Gastrocnemius medialis (tissue), 4 donors: ENCODE measurements around the gene RAD51D. TPM values are rescaled to one million over a fixed set of nuclear protein-coding genes. Genes with fewer than 3 reads are reported as not detected.

Source experiments
- ATAC-seq, 2 donors: fragments of 150-250 bp; one replicate each; pipeline ENCODE4 v1.9.1; 2016
- DNase-seq, 2 donors: peaks; one replicate each; pipeline ENCODE4 v3.0.0-alpha.2; 2019
- H3K27ac ChIP-seq, 4 donors: fragments of 200-600 bp; sonication (generic); 1 replicate in 1 of 4; 2 replicates in 3 of 4; pipeline ENCODE4 v1.5.1; 2016 to 2018; ENCODE audit warnings: mild to moderate bottlenecking in 2 of 4, moderate library complexity in 1 of 4
- H3K27me3 ChIP-seq, 3 donors: fragments of 200-600 bp; sonication (generic) in 2 of 3; 1 replicate in 1 of 3; 2 replicates in 2 of 3; pipeline versions ENCODE4 v1.5.1 to v1.6.0; 2016 to 2019; ENCODE audit warnings: mild to moderate bottlenecking in 1 of 3, moderate library complexity in 1 of 3
- H3K36me3 ChIP-seq, 2 donors: fragments of 200-600 bp; sonication (generic) in 1 of 2; one replicate each; pipeline ENCODE4 v1.5.1; 2017 to 2018
- H3K4me1 ChIP-seq, 2 donors: fragments of 200-600 bp; sonication (generic) in 1 of 2; one replicate each; pipeline ENCODE4 v1.5.1; 2016 to 2017; ENCODE audit warnings: mild to moderate bottlenecking in 2 of 2
- H3K4me3 ChIP-seq, 4 donors: fragments of 200-600 bp; sonication (generic) in 3 of 4; 1 replicate in 1 of 4; 2 replicates in 3 of 4; pipeline ENCODE4 v1.5.1; 2016 to 2019; ENCODE audit warnings: mild to moderate bottlenecking in 2 of 4
- H3K9me3 ChIP-seq, 3 donors: fragments of 200-600 bp; sonication (generic) in 2 of 3; 1 replicate in 1 of 3; 2 replicates in 2 of 3; pipeline ENCODE4 v1.5.1; 2016 to 2019
- POLR2A ChIP-seq, 2 donors: fragments of 450-650 bp; IDR thresholded peaks; one replicate each; pipeline ENCODE4 v1.6.1; 2017; ENCODE audit warnings: antibody characterized with exemption in 2 of 2, mild to moderate bottlenecking in 2 of 2, moderate library complexity in 2 of 2
- in situ Hi-C, 4 donors: fragments of 200-750 bp; cut with MboI; loops; one replicate each; pipeline versions ENCODE4 v1.15.0 to v1.8.0; 2017; ENCODE audit warnings: low sequenced_read_pairs in 4 of 4
- intact Hi-C: fragments of 100-400 bp; cut with DNase I; formaldehyde crosslinking; loops from one replicate; pipeline ENCODE4 v1.15.1; 2023; ENCODE audit warnings: low total_unique reads
- total RNA-seq, 4 donors: library from RNA; depleted of rRNA; stranded (reverse); fragments of >200 nt; gene quantifications; one replicate each; pipeline versions ENCODE4 v1.1.0 to v1.2.3, GENCODE V29; 2016
- TF ChIP-seq, protein P1 (sequence below), 5 experiments: fragments of 450-650 bp in 3 of 5; fragments of 200-600 bp in 2 of 5; sonication (generic) in 2 of 5; IDR thresholded peaks in 4 of 5; conservative IDR thresholded peaks in 1 of 5; 1 replicate in 4 of 5; 2 replicates in 1 of 5; pipeline ENCODE4 v1.5.1; 2016 to 2019; ENCODE audit warnings: antibody characterized with exemption in 5 of 5, mild to moderate bottlenecking in 3 of 5, moderate library complexity in 3 of 5

The RAD51D gene
- total RNA-seq, 4 donors from 2014 or later: 2.5 to 5.2 (median 2.8) TPM

DNA sequence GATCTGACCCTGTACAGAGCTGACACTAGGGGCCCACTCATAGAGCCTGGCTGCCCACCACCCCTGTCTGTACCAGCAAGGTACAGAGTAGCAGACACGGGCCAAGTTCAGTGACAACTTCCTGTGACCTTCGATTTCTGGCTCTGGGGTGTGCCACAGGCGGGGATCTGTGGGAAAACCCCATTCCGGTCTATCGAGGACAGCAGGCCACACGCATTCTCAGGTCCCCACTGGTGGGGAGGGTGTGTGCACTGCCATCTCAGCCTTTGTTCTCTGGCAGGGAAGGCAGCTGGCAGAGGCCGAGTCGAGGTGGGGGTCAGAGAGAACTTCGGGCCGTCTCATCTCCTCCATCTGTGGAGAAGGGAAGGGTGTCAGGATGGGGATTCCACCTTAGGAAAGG, 12.4 kb upstream of the RAD51D start:
- no peak for DNase-seq
- no peak for ATAC-seq
- in situ Hi-C loops: no loop called here
- Histone ChIP-seq H3K27me3 (no peaks in the 10 kb centered on the region), H3K4me3 (no peak overlapping the region), H3K9me3 (no peaks in the 10 kb centered on the region), H3K4me1 (no peaks in the 10 kb centered on the region), H3K36me3 (peaks cover 0 to 57% of the 10 kb centered on the region in 2 donors), H3K27ac (no peak overlapping the region)
- TF ChIP-seq, protein P1, sequence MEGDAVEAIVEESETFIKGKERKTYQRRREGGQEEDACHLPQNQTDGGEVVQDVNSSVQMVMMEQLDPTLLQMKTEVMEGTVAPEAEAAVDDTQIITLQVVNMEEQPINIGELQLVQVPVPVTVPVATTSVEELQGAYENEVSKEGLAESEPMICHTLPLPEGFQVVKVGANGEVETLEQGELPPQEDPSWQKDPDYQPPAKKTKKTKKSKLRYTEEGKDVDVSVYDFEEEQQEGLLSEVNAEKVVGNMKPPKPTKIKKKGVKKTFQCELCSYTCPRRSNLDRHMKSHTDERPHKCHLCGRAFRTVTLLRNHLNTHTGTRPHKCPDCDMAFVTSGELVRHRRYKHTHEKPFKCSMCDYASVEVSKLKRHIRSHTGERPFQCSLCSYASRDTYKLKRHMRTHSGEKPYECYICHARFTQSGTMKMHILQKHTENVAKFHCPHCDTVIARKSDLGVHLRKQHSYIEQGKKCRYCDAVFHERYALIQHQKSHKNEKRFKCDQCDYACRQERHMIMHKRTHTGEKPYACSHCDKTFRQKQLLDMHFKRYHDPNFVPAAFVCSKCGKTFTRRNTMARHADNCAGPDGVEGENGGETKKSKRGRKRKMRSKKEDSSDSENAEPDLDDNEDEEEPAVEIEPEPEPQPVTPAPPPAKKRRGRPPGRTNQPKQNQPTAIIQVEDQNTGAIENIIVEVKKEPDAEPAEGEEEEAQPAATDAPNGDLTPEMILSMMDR (IDR thresholded peaks at IDR 0.05 in 4 of 5, conservative IDR thresholded peaks at IDR 0.05 in 1 of 5): no peak
- no peak for TF ChIP-seq POLR2A (IDR thresholded peaks at IDR 0.05)
- intact Hi-C loops: no loop called here

DNA sequence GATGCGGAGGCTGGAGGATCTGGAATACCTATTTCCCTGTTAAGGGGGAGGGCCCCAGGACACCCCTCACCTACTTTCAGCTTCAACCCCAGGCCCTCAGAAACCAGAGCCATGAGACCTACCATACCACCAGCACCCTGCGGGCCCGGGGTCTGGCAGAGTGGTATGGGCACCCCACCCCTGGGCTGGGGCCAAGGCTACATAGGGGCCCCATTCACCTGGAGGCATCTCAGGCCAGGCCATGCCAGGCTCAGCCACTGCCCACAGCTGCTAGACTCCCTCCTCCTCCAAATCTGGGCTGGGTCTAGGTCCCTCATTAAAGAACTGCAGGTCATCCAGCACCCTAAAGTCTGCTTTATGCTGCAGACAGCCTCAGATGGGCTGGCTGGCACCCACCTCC, 10.7 kb upstream of the RAD51D start:
- intact Hi-C loops: no loop called here
- H3K9me3 ChIP-seq: no peaks in the 10 kb centered on the region
- H3K4me3 ChIP-seq: no peak overlapping the region
- no peaks in the 10 kb centered on the region for H3K4me1 ChIP-seq
- DNase-seq (no peak), ATAC-seq (no peak)
- peaks cover 0 to 40% of the 10 kb centered on the region in 2 donors for H3K36me3 ChIP-seq
- H3K27me3 ChIP-seq: no peaks in the 10 kb centered on the region
- in situ Hi-C loops: no loop called here
- TF ChIP-seq, protein P1 (IDR thresholded peaks at IDR 0.05 in 4 of 5, conservative IDR thresholded peaks at IDR 0.05 in 1 of 5): no peak
- no peak for TF ChIP-seq POLR2A (IDR thresholded peaks at IDR 0.05)
- no peak overlapping the region for H3K27ac ChIP-seq

DNA sequence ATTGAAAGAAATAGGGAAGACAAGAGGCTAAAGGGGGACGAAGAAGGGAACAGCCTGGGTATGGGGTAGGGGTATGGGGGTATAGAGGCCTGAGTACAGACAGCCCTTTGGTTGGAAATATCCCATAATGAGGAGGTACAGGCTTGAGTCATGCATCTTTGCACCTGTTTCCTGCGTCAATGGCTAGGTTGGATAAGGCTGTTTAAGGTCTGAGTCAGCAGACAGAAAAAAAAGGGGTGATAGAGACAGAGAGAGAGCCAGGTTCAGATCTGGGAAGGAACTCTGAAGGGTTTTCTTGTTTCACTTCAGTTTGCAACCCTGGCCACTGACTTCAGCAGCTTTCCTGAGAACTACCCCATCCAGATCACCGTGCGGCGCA, 10.3 kb upstream of the RAD51D start:
- no peak for DNase-seq
- Histone ChIP-seq H3K4me1 (no peaks in the 10 kb centered on the region), H3K36me3 (peaks cover 0 to 36% of the 10 kb centered on the region in 2 donors), H3K4me3 (no peak overlapping the region), H3K27me3 (no peaks in the 10 kb centered on the region), H3K9me3 (no peaks in the 10 kb centered on the region), H3K27ac (no peak overlapping the region)
- TF ChIP-seq, protein P1 (IDR thresholded peaks at IDR 0.05 in 4 of 5, conservative IDR thresholded peaks at IDR 0.05 in 1 of 5): no peak
- TF ChIP-seq POLR2A (IDR thresholded peaks at IDR 0.05): no peak
- in situ Hi-C loops: loop anchor here in 3 of 4 donors (10.0 kb wide), 3 partner anchors 585 to 705 kb away; no protein-coding TSS in a partner anchor
- intact Hi-C loops: no loop called here
- ATAC-seq: no peak

DNA sequence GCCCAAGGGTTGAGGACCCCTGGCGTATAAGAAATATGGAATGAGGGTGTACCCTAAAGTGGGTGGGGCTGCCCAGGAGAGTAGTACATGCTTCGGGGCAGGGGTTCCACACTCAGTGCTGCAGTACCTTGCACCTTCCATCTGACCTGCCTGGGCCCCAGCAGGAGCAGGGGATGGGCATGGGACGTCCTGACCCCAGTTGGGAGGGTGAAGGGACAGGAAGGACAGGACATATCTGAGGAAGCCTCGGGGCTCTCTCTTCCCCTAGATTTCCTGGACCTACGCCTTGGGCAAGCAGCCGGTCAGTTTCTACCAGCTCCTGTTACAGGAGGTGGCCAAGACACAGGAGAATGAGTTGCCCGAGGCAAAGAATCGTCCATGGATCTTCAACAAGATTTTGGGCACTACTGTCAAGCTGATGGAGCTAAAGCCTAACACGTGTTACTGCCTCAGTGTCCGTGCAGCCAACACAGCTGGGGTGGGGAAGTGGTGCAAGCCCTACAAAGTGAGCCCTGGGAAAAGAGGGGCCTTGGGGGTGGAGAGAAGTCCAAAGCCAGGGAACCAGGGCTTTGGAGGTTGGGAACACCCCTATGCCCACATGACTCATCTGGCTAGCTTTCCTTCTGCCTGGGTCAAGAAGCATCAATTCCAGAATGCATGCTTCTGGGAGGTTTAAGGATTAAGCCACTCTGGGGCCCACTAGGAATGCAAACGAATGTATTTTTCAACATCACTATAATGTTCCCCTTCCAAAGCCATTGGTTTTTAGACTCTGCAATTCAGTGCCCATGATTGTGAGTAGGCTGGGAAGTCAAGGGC, 9.7 kb upstream of the RAD51D start:
- TF ChIP-seq, protein P1 (IDR thresholded peaks at IDR 0.05 in 4 of 5, conservative IDR thresholded peaks at IDR 0.05 in 1 of 5): no peak
- TF ChIP-seq POLR2A (IDR thresholded peaks at IDR 0.05): no peak
- Histone ChIP-seq H3K4me1 (no peaks in the 10 kb centered on the region), H3K27ac (no peak overlapping the region), H3K36me3 (peaks cover 0 to 30% of the 10 kb centered on the region in 2 donors), H3K9me3 (no peaks in the 10 kb centered on the region), H3K4me3 (no peak overlapping the region), H3K27me3 (no peaks in the 10 kb centered on the region)
- ATAC-seq: no peak
- intact Hi-C loops (no loop called here), in situ Hi-C loops (loop anchor here in 3 of 4 donors (10.0 kb wide), 3 partner anchors 585 to 705 kb away; no protein-coding TSS in a partner anchor)
- DNase-seq: no peak
